Tibial nerve (tissue), 4 donors: ENCODE data around the gene PLPPR1.

Source experiments
- CTCF ChIP-seq, 5 experiments: fragments of 200-600 bp in 3 of 5; fragments of 450-650 bp in 2 of 5; sonication (generic) in 3 of 5; IDR thresholded peaks; one replicate each; pipeline ENCODE4 v1.5.1; 2016 to 2019; ENCODE audit warnings: antibody characterized with exemption in 5 of 5, mild to moderate bottlenecking in 3 of 5, moderate library complexity in 2 of 5
- EP300 ChIP-seq, 2 donors: sonication (generic); formaldehyde crosslinking; IDR thresholded peaks; one replicate each; pipeline ENCODE4 v1.6.1; 2017; ENCODE audit warnings: antibody characterized with exemption in 2 of 2, mild to moderate bottlenecking in 1 of 2
- POLR2A ChIP-seq, 2 donors: fragments of 450-650 bp; IDR thresholded peaks; one replicate each; pipeline ENCODE4 v1.6.1; 2017; ENCODE audit warnings: antibody characterized with exemption in 2 of 2, mild to moderate bottlenecking in 2 of 2, moderate library complexity in 2 of 2

DNA sequence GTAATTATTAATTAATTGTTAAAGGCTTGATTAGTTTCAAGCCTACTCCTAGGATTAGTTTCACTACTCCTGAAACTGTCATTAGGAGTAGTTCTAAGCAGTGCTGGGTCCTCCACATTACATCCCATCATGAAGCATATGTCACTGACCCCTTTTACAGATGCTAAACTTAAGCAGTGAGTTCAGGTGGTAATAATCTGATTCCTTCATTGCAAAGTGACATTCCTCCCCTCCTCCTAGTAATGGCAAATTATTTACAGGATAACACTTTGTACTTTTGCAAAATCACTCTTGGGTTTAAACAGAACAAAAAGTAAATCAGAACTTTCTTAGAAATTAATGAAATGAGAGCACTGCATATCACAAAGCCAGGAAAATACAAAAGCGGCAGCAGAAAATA is 303.8 kb downstream of the PLPPR1 start:
- TF ChIP-seq CTCF (IDR thresholded peaks at IDR 0.05), result no peak
- TF ChIP-seq POLR2A (IDR thresholded peaks at IDR 0.05), result no peak
- no peak for TF ChIP-seq EP300 (IDR thresholded peaks at IDR 0.05)
